Posterior vena cava (tissue), 2 donors: ENCODE results near the gene ANAPC1. TPM values are rescaled to one million over a fixed set of nuclear protein-coding genes. Genes with fewer than 3 reads are reported as not detected.
"Not testable (repeated sequence)": the region's sequence is repeated elsewhere in the genome, so short reads cannot be mapped to it uniquely, and the experiment has no call there.

ENCODE experiments used
- DNase-seq: peaks from one replicate; pipeline ENCODE4 v3.0.0-alpha.2; 2020; ENCODE audit warnings: low spot score
- intact Hi-C, 2 donors: fragments of 100-400 bp; cut with DNase I; formaldehyde crosslinking; loops; one replicate each; pipeline versions ENCODE4 v1.14.1 to v1.14.2; 2022 to 2023
- total RNA-seq, 2 donors: library from RNA; stranded (reverse); fragmentation: NEBNext Ultra II Directional; extraction: Animal tissue kit (Norgen Biotek cat#: 25700); gene quantifications; one replicate each; pipeline ENCODE4 v1.2.1, GENCODE V29; 2021
- donor health status: DM: yes; HTN: yes; CAD: no.
- donor health status: DM: yes; HTN: yes; CAD: no.

The ANAPC1 gene
- total RNA-seq, 2 donors from 2014 or later, result 25.1 to 30.0 TPM

DNA sequence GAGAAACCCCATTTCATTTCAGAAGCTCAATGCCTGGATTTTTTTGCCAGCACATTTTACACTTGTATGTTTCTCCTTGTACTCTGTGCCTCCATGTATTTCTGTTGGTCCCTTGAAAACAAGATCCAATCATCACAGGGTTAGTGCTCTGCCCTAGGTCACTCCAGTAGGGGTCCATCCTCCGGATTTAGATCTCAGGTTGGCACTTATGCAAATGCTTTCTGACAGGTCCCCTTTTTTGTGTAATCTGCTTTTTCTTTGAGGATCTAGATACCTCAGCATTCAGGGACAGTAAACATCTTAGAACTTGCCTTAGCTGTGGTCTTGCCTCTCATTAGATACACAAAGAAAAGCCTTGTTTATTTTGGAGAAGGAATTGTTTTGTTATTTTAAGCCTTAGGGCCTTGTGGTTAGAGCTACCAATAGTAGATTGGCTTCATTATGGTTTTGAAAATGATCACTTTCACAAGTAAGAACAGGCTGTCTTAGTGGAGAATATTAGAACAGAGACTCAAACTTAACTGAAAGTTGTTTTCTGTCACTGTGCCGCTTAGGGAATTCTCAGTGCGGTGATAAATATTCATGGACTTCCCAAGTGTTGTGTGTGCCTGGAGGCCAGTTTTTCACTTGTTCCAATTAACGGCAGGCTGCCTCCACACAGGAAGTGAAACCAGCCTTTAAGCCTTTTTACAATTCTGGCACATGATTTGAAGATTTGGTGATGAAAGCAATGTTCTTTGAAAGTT is 22.2 kb upstream of the ANAPC1 start:
- no peak for DNase-seq
- intact Hi-C loops, result loop anchor here in 1 of 2 donors (10.0 kb wide), 1 partner anchor 79 kb away; no protein-coding TSS in a partner anchor

DNA sequence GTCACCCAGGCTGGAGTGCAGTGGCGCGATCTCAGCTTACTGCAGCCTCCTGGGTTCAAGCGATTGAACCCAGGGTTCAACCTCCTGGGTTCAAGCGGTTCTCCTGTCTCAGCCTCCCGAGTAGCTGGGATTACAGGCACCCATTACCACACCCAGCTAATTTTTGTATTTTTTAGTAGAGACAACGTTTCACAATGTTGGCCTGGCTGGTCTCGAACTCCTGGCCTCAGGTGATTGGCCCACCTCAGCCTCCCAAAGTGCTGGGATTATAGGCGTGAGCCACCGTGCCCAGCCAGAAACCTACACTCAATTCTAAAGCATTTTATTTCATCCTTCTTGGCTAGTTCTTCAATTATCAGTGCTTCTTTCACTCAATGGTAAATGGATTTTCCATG is 21.5 kb upstream of the ANAPC1 start:
- DNase-seq, result not testable (repeated sequence)
- intact Hi-C loops, result loop anchor here in 1 of 2 donors (10.0 kb wide), 1 partner anchor 79 kb away; no protein-coding TSS in a partner anchor

DNA sequence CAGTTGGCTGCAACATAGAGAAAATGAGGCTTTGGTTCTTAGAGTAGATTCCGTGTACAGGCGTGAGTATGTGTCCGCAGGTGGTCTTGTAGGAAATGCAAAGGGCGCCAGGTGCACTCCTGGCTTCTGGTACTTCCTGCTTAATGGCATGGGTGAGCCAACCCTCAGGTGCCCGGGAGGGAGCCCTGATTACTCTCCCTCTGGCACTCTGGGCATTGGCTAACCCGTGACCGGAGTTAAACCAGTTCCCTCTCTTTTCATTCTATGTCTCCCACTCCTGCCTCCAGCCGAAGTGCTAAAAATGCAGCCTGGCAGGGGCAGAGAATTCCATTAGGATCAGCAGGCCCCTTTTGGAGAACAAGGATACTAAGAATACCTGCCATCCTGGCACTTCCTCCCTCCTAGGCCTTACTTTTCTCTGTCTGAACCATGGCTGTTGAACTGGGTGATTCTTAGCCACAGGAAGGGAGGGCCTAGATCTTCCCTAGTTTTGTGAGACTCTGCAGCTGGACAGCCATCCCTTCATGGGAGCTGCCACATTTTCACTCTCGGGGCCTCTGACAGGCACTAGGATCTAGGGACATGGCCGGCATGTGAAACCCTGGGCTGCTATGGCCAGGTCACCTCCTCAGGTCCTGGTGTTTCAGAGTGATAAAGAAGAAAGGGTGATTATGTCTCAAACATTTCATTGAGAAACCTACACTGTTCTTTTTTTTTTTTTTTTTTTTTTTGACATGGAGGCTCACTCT is 20.9 kb upstream of the ANAPC1 start:
- intact Hi-C loops, result loop anchor here in 1 of 2 donors (10.0 kb wide), 1 partner anchor 80 kb away; no protein-coding TSS in a partner anchor
- no peak for DNase-seq

DNA sequence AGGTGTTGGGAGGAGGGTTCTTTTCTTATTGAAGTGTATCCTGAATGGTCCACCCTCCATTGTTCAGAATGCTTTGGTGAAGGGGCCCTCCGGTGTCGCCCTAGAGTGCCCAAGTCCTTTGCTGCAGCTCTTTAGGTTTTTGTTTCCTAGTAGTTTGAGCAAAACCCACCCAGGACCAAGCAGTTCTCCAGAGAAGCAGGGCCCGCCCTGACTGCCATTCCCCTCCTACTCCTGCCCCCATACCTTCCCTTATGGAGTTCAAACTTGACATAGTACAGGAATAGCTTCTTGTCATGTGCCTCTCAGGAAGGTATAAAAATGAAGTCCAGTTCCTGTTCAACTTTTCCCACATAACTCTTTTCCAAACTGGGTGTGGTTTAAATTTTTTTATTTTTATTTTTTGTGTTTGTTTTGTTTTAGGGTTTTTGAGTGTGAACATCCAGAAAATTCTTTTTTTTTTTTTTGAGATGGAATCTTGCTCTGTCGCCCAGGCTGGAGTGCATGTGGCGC is 20.0 kb upstream of the ANAPC1 start:
- DNase-seq, result no peak
- intact Hi-C loops, result loop anchor here in 1 of 2 donors (10.0 kb wide), 1 partner anchor 81 kb away; no protein-coding TSS in a partner anchor

DNA sequence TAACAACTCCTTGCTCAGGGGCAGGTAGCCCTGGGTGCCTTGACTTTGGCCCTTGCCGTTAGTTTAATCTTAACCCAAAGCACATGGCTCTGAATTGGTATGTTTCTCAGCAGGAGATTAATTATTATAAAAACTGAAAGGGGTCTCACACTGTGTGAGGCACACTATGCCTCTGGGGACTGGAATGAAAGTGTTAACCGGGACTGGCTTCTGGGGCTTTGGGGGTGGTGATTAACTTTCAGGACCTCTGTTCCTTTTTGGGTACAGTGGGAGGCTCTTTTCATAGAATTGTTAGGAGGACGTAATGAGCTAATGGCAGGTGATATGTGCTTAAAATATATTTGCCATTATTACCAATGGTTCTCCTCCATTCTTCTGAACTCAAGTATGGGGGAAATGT is 19.5 kb upstream of the ANAPC1 start:
- intact Hi-C loops, result loop anchor here in 1 of 2 donors (10.0 kb wide), 1 partner anchor 81 kb away; no protein-coding TSS in a partner anchor

DNA sequence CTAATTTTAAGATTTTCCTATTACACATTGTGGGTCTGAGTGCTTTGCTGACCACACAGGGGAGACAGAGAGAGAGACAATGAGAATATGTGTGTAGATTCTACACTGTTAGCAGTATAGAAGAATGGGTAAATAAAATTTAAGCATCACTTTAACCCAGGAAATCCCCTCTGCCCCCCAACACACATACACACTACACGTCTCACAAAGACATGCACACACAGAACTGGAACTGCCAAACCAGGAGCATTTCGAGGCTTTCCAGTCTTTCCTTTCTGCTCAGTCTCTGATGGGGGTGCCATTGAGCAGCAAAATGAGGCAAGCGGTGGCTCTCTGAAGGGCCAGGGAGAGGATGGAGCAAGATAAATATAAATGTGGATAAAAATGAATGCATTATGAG is 16.9 kb upstream of the ANAPC1 start:
- intact Hi-C loops, result loop anchor here in 1 of 2 donors (10.0 kb wide), 1 partner anchor 84 kb away; no protein-coding TSS in a partner anchor
- no peak for DNase-seq

More for the DNA sequence above, 19.5 kb upstream of the ANAPC1 start:
- no peak for DNase-seq

DNA sequence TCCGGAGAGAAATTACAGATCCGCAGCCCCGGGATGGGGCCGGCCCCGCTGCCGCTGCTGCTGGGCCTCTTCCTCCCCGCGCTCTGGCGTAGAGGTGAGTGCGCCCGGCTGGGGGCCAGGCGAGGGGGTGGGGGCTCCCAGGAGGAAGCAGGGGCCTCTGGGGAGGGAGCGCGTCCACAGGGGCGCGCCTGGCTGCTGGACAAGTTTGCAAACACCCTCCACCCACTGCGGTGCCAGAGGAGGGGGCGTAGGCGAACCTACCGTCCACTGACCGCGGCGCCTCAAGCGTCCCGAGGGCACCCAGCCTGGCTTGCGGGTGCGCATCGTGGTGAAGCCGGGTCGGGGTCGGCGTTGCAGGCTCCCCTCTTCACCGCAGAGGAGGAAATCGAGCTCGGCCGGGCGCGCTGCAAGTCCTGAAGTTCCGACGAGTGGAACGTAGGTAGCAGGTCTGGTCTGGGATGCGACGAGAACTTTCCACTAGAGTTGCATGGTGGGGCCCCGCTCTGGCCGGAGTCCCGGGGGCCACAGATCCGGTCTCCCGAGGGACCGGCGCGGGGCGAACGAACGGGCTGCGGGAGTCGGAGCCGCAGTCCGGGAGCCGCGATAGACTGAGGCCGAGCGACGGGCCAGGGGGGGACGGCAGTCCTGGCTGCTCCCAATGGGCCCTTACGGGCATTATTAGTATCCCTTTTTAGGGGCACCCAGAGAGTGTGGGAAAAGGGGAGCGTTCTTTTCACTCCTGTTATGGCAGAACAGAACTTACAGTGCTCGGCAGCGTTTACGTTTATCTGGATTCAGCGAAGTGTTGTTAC is 14.9 kb upstream of the ANAPC1 start:
- intact Hi-C loops, result loop anchor here in 1 of 2 donors (5.0 kb wide), 1 partner anchor 148 kb away; no protein-coding TSS in a partner anchor
- peak; percentile 84 for DNase-seq

DNA sequence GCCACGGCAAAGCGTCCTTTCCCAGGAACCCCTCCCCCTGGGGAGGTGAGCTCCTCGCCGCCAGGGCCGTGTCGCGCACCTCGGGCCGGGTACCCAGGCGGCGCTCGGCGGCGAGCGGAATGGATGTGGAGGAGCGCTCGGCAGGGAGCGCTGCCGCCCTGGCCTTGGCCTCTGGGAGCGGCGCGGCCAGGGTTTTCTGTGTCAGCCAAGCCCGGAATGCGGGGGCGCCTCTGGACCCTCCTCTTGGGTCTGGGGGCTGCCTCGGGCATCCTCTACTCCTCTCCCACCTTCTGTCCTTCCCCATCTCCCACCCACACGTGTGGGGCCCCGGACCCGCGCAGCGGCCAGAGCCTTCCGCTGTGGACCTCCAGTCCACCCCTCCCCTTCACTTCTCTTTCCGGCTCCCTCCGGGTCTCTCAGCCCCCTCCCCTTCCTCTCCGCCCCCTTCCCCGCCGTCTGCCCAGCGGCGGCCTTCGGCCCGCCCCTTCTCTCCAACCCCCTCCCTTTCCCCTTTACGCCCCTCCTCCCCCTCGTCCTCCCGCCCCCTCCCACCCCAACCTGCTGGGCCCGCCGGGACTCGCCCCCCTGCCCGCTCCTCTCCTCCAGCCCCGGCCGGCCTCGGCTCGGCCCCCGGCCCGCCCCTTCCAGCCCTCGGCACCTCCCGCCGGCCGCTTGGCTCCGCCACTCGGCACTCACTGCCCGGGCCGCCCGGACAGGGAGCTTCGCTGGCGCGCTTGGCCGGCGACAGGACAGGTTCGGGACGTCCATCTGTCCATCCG is 14.1 kb upstream of the ANAPC1 start, which contains the start of gene MERTK:
TSS of gene MERTK (plus strand) at position 684 of the 779 bp plus-strand sequence. CDS start 129 bp downstream, outside the sequence.
- intact Hi-C loops, result loop anchor here in 1 of 2 donors (5.0 kb wide), 1 partner anchor 149 kb away; no protein-coding TSS in a partner anchor
- peak; percentile 95 for DNase-seq

DNA sequence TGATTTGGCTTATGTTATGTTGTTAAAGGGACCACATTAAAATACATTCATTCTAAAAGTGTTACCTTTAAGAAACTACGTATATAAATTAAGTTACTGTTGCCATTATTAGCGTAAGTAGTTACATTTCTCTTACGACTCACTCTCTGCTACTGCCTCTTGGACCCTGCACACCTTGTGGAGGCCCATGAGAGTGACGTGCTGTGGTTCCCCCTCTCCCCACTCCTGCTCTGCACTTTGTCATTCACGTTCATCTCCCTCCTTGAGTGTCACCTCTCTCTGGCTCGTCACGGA is 13.6 kb upstream of the ANAPC1 start:
- DNase-seq, result no peak
- intact Hi-C loops, result loop anchor here in 1 of 2 donors (5.0 kb wide), 1 partner anchor 150 kb away; no protein-coding TSS in a partner anchor

DNA sequence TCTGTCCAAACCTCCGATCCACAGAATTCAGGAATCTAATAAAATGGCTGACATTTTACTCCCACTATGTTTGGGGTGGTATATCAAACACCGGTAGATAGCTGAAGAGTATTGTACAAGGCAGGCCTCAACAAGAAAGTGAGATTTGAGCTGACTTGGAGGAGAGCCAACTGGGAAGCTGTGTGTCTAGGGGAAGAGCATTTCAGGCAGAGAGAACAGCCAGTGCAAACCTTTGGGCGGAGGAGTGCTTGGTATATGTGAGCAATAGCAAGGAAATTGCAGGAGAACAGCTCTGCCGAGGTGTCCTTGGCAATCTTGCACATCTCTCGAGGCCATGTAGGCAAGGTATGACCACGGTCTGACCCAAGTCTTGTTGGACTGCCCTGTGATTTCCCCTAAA is 12.6 kb upstream of the ANAPC1 start:
- intact Hi-C loops, result loop anchor here in 1 of 2 donors (5.0 kb wide), 1 partner anchor 151 kb away; no protein-coding TSS in a partner anchor
- DNase-seq, result no peak

DNA sequence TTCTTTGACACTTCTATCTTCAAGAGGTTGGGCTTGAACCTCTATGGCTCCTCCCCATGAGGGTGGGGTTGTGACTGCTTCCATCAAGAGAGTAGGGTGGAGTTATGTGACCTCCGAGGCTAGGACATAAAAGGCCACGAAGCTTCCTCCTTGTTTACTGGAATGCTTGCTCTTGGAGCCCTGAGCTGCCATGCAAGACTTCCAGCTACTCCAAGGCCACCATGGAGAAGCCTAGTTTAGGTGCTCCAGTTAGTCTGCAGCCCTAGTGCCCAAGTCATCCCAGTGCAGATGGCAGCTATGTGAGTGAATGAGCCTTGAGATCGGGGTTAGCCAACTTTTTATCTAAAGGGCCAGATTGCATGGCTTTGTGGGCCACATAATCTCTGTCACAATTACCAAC is 12.0 kb upstream of the ANAPC1 start:
- intact Hi-C loops, result loop anchor here in 1 of 2 donors (5.0 kb wide), 1 partner anchor 151 kb away; no protein-coding TSS in a partner anchor
- DNase-seq, result no peak

DNA sequence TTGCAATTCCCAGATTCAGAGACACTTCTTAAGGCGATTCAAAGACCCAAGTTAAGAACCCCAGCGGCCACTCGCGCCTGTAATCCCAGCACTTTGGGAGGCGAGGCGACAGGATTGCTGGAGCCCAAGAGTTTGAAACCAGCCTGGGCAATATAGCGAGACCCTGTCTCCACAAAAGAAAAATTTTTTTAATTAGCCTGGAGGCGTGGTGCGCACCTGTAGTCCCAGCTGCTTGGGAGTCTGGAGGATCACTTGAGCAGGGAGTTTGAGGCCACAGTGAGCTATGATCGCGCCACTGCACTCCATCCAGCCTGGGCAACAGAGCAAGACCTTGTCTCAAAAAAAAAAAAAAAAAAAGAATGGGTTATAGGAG is 585 bp upstream of the ANAPC1 start:
- no peak for DNase-seq
- intact Hi-C loops, result no loop called here

DNA sequence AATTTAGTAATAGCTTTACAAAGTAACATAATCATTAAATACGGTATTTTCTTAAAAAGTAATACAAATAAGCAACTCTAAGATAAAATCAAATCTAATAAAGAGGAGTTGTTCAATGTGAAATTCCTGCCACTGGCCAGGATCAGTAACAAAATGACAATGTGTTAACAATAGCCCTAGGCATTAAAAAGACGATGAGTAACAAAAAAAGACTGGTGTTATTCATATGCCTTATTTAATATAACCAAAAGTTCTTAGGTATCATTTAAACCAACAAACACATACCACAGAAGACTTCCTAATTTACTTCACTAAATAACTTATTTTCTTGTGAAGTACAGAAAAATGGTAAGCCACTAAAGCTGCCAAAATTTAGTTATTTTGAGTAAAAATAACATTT is 11.2 kb downstream of the ANAPC1 start:
- intact Hi-C loops, DNase-seq: not testable (repeated sequence)

DNA sequence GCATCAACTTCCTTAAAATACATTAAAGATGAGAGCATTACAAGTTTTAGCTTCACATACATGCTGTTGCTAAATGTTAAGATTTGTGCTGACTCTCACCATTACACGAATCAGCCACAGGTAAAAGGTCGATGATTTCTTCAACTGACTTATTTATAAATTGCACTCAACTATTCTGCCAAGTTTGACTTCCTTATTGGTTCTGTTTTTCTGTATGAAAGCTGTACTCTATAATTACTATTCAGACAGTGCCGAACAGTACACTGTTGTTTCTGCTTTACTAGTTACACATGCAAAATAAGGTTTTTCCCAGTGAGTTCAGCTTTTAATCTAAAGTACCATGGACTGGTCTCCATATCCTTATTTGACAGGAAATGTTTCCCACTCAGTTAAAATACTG is 18.9 kb downstream of the ANAPC1 start:
- intact Hi-C loops, DNase-seq: not testable (repeated sequence)

DNA sequence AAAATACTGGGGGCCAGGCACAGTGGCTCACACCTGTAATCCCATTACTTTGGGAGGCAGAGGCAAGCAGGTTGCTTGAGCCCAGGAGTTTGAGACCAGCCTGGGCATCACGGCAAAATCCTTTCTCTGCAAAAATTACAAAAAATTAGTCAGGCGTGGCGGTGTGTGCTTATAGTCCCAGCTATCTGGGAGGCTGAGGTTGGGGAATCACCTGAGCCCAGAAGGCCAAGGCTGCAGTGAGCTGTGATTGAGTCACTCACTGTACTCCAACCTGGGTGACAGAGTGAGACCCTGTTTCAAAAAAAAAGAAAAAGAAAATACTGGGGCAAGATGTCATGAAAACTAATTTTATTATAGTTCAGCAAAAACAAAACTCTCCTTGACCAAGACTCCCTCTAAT is 24.0 kb downstream of the ANAPC1 start:
- intact Hi-C loops, result not testable (repeated sequence)

DNA sequence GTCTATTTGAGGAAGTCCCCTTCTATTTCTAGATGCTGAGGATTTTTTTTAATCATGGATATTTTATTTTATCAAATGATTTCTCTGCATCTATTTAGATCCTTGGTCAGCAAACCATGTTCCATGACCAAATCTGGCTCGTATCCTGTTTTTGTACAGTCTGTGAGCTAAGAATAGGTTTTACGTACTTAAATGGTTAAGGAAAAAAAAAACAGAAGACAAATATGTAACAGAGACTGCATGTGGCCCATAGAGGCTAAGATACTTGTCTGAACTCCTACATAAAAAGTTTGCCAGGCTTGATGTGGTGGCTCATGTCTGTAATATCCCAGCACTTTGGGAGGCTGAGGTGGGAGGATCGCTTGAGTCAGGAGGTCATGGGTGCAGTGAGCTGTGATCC is 31.4 kb downstream of the ANAPC1 start:
- DNase-seq, intact Hi-C loops: not testable (repeated sequence)

More for the DNA sequence above, 24.0 kb downstream of the ANAPC1 start:
- DNase-seq, result not testable (repeated sequence)

DNA sequence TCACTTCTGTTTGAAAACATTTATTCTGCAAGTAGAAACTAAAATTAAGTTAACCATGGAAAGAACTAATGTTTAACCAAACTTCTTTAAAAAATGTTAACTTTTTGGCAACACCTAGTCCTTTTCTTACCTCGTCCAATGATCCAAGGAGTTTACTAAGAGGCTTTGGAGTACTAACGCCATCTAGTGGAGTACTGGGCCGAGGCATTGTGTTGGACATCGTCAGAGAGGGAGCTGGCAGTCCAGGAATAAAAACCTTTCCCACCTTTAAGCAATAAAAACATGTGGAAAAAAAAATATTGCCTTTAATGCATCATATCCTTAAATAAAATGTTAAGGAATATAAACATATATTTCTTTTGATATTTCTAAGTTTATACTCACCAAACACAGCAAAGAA is 33.3 kb downstream of the ANAPC1 start:
- DNase-seq, intact Hi-C loops: not testable (repeated sequence)
